HG03045 (cell line): ENCODE measurements around the gene TSPAN2.

ENCODE experiments used
- ATAC-seq: cut with Tn5 transposase; IDR thresholded peaks from one replicate; pipeline ENCODE4 v1.9.1; 2021; ENCODE audit warnings: mild to moderate bottlenecking, moderate library complexity; ENCODE audit not compliant: unreplicated experiment

TSPAN2 gene

DNA sequence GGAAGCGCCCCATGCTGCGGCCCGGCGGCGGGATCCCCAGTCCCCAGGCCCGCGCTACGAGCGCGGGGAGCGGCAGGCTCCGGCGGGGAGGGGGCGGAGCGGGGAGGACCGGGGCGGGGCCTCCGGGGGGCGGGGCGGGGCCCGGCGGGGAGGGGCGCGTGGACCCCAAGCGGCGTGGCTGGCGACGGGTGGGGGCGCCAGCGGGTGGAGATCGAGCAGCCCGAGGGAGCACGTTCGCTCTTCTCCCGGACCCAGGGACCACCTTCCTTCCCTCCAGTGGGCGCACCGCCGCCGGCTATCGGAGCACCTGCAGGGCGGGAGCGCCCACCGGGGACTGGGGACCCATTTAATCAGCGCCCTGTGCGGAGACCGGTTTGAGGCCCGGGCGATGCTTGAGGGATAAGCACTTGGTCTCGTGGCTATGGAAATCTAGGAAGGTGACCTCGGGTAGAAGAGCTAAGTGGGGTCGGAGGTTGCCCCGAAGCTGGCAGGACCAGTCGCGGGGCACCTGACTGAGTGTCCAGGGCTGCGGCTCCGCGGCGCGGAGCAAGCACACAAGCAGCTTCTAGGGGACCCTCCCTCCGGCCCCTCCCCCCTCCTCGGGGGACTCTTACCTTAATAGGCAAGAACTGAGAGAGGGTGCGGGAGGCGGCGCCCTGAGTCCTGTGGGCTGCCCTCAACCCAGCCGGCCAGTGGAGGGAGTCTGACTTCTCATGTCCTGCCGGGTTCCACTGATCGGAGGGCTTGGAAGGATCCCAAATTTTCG, at the start of gene TSPAN2:
TSS of gene TSPAN2 (minus strand) at position 84 of the 766 bp plus-strand sequence. CDS start at position 13, 71 bp downstream.
- ATAC-seq, result no peak

DNA sequence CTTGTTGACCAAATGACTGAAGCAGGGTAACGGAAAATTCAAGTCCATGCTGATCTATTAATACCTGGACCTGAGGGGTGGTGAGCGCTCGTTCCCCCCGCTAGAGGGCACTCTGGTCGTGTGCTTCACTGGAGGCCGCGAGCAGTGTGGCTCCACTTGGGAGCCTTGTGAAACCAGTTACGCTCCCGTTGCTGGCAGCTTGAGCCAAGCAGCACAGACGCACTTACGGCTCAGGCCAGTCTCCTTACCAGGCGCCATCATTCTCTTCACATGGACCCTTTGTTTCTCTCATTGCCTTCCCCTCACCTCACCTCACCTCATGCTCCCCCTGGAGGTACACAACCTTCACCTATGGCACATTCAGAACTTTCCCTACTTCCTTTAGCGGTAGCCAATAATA, 49.7 kb upstream of the TSPAN2 start:
- peak; percentile 91 for ATAC-seq

DNA sequence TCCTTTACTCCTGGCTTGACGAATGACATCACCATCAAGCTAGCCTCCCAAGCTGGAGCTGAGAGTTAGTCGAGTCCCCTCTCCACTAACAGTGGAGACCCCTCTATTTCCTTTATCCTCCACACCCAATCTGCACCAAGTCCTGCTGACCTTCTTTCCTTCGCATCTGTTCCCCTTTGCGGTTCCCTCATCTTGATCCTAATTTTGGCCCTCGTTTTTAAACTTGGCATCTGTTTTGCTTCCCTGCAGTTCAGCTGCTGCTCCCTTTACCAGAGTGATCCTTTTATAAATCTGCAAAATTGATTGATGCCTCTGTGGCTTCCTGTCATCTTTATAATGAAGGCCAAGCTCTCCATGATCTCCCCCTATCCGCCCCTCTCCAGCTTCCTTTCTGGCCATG, 49.0 kb upstream of the TSPAN2 start:
- ATAC-seq, result no peak

DNA sequence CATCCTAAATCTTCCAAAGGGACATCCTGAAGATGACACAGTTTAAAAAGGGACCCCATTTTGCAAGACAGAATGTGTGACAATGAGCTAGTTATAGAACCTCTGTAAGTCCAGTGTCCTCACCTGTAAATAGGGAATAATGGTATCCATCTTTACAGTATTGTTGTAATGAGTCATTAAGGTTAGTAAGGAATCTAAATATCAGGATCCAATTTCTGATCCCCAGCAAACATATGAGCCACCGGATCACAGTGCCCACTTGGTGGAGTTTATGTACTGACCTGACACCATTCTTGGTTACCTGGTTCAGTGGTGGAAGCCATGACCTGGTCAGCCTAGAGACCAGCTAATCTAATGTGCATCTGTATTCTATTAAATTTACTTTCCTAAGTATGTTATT, 47.9 kb upstream of the TSPAN2 start:
- ATAC-seq, result no peak

DNA sequence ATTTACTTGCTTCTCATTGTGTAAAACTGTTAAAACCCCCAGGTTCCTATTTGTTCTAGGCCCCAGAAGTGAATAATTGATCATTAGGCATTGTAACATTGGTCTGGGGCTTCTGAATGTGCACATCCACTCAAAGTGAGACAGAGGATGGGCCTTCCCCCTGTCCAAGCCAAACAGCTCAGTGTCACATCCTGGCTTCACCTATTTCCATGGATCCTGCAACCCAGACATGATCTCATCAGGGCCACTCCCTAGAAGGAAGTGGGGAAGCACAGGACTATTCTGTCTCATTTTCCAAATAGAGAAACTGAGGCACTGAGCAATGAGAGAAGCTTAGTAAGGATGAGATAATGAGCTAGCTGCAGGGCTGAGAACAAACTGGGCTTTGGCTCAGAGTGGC, 47.4 kb upstream of the TSPAN2 start:
- ATAC-seq, result no peak

DNA sequence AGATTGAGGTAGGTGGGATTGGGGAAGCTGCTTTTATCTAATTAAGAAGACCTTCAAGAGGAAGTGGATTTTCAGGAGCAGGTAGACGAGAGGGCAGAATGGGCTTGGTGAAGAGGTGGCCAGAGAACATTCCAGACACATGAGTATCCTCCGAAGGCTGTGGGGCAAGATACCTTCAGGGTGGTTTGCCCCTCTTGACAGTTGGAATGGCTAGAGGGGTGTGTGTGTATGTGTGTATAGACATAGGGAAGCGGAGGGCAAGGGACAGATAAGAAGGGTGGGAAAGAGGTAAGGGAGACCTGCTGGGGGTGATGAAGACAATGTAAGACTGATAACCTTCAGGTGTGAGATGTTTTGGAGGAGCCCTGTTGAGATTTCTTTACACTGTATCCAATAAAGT, 46.8 kb upstream of the TSPAN2 start:
- no peak for ATAC-seq

DNA sequence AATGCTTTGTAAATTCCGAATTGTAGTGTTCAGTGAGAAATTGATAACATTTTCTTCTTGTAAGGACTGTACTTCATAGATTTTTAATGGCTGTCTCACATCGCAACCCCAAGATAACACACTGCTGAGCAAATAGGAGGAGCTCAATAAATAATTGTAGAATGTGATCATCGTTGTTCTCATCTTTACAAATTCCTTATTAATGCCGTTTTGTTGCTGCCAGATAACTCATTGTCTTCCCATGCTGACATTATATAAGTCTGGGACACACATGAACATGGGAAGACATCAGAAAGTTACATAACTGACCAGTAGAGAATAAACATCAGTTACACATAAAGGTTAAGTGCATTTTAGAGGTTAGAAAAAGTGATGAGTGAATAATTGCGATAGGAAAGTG, 46.4 kb upstream of the TSPAN2 start:
- no peak for ATAC-seq

DNA sequence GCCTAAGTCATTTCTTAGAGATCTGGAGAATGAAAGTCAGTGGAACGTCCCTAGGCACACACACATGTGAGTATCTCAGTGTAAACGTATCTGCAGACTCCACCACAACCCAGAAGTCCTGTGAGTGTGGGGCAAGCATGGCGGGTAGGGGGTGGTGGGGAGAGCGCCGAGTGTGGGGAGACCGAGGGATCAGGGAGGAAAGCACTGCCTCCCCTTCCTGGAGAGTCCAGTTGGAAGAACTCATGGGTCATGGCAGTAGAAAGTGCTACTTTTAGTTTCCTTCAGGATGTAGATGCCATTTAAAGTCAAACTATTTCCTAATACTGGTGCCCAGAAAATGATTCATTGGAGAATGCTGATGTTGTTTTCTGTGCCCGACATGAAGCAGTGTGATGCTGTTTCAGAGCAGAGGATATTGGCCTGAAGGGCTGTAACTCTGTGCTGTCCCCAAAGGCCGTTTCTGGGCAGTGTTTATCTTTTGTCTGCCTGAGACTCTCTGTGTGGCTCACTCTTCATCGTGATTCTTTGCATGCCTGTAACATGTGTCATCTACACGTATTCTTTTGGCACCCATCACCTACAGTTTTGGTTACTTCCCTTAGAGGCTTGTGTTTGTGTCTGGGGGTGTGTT, 45.7 kb upstream of the TSPAN2 start:
- no peak for ATAC-seq

DNA sequence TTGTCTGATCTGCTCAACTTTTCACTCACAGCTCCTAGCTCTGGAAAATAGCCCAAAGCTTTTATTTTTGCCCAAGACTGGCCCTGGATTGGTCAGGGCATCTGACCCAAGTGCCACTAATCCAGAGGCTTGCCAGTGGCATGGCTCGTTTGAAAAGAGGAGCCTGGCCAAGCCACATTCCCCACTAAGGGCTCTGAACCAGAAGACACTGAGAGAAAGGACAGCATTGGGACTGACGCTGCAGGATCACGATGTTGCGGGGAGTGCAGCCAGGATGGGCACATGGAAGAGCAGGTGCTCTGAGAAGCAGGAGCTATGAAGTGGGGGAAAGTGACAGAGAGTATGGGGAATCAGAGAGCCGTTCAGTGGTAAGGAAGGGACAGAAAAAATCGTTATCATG, 44.9 kb upstream of the TSPAN2 start:
- no peak for ATAC-seq

DNA sequence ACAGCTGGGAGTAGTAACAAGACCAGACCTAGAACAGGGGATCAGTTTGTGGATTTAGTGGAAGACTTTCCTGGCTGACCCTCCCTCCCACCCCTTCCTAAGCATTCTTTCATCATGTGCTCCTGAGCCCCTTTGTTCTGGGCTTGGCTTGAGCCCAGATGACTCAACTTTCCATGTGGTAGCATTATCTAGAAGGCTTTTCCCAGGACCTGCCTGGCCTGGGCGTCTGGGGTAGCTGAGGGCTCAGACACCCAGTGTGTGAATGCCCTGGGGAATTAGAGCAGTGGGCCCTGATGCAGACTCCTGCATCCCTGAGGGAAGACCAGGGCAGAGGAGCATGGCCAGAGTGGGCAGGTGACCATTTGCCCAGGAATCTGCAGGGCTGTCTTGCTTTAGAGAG, 44.1 kb upstream of the TSPAN2 start:
- ATAC-seq, result no peak

DNA sequence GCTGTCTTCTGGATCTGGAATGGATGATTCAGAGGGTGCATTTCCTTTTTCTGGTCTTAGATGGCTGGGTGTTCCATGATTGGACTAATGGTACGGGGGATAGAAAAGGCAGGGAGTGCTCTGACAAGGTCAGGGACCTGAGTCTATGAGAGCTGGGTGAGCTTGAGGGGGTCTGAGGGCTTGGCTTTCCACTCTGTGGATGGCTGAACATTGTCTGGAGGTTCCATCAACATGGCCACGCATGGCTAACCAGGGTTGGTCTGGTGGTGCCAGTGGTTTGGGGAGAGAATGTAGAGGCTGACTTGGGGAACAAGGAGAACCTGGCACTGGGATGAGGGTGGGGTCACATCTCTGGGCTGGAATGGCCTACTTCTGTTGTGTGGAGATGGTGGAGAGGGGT, 41.5 kb upstream of the TSPAN2 start:
- no peak for ATAC-seq

DNA sequence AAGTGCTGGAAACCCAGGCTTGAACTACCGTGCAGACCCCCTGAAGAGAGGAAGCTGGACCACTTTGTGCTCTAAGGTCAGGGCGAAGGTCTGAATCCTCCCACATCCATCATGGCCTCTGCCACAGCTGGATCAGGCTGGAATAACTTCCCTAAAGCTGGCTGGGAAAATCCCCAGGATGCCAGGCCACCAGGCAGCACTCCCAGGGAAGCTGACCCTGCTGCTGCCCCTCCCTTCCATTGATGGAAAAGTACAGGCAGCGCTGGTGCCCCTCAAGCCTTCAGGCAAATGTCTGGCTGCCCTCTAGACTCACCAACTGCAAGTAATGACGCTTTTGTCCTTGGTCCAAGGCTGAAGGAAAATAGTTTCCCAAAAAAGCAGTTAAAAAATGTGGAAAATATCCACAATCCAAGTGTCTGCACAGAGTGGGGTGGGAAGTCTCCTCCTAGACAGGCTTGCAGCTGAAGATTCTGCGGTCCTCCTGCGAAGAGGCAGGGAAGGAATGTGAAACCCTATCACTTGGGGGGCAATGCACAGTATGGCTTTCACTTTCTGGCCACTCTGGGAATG, 39.9 kb upstream of the TSPAN2 start:
- no peak for ATAC-seq

DNA sequence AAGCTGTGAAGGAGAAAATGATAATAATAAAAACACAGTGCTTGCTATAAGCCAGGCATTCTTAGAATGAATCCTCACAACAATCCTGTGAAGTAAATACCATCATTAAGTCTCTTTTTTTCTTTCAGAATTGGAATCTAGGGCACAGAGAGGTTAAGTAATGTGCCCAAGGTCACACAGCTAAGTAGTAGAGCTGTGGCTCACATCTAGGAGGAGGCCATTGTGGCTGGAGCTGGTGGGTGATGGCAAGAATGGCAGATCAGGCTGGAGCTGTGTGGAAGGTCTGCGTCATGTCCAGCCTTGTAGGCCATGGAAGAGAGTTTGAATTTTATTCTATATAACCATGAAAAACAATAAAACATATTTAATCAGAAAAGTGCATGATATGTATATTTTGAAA, 38.2 kb upstream of the TSPAN2 start:
- ATAC-seq, result no peak

DNA sequence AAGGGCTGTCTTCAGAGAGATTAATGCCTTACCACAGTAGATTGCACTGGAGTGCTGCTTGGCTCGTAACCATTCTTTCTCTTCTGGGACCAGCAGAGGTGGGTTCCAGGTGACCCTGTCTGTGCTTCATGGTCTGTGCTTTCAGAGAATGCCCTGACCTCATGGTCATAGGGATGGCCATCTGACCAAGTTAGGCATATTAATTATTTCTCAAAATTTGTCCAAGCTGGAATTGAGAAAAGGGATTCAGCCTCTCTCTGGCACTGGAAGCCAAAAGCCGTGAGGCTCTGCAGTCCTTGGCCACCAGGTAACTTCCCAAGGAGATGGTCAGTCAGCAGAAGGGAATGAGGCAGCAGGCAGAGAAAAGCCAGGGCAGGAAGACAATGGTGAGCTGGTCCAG, 37.2 kb upstream of the TSPAN2 start:
- no peak for ATAC-seq

DNA sequence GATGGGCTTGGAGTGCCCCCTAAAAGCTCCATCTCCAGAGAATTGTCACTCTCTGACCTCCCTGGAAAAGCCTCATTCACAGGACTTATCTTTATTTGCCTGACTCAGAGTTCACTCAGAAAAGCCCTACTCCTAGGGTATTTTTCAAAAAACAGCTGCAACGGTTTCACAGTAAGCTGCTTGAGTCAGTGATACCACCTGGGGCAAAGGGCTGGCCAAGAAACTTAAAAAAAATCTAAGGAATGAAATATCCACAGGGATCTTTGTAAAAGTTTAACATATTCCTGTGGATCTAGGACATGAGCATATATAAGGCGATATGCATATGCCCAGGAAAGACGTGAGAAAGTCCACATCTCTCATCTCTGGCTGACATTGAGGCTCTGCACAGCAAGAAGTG, 33.8 kb upstream of the TSPAN2 start:
- no peak for ATAC-seq

DNA sequence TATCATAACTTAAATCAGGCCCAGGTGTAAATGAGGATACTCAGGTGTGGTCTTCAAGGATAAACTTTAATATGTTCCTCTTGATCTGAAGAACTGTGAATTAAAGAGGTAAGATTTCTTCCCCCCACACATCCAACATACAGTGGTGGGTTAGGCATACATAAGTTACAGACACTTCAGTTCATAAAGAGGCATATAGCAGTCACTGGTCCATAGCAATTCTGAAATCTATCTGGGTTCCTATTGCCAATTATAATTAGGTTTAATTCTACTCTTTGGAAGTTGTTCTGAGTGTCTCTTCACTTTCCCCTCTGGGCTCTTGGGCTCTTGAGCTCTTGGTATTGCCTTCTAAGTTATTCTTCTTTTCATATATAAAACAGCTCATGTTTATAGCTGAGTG, 32.5 kb upstream of the TSPAN2 start:
- ATAC-seq, result no peak

DNA sequence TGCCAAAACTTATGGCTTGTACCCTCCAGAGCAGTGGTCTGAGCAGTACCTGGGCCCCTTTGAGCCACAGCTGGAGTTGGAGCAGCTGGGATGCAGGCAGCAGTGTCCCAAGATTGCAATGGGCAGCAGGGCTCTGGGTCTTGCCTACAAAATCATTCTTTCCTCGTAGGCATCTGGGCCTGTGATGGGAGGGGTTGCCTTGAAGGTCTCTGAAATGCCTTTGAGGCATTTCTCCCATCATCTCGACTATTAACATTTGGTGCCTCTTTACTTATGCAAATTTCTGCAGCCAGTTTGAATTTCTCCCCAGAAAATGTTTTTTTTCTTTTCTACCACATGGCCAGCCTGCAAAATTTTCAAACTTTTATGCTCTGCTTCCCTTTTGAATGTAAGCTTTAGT, 31.0 kb upstream of the TSPAN2 start:
- ATAC-seq, result no peak

DNA sequence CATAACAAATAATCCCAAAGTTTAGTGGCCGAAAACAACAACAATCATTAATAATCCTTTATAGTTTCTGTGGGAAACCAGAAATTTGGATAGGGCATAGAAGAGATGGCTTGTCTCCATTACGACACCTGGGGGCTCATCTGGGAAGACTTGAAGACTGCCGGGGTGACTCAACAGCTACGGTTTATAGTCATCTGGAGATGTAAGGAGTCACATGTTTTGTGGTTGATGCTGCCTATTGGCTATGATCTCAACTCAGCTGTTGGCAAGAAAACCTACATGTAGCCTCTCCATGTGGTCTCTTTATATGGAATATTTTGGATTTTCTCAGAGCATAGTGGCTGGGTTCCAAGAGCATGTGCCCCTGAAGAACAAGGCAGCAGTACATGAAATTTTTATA, 29.3 kb upstream of the TSPAN2 start:
- no peak for ATAC-seq

DNA sequence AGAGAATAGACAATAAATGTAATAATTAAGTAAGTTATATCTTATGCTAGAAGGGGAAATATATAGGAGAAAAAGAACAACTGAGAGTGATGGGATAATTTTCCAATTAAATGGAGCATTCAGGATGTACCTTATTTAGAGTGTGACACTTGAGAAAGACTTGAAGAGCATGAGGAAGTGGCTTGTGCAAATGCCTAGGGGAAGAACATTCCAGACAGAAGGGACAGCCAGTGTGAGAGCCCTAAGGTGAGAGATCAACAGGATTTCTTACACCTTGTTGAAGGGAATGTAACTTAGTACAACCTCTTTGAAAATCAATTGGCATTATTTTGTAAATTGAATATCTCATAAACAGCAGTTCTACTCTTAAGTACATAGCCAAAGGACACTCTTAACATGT, 28.8 kb upstream of the TSPAN2 start:
- no peak for ATAC-seq

DNA sequence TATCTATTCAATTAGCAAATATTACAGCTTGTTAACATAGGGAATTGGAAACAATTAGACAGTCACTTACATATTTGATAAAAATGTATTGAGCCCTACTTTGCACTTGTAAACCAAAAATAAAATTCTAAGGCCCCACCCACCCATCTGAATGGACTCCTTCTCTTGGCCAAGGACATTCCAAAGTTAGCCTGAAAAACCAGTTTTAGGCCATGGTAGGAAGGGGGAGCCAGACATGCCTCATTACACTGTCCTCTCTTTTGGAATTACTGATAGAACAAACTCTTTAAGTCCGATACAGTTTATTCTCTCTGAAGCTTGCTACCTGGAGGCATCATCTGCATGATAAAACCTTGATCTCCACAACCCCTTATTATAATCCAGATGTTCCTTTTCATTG, 28.0 kb upstream of the TSPAN2 start:
- ATAC-seq, result no peak

DNA sequence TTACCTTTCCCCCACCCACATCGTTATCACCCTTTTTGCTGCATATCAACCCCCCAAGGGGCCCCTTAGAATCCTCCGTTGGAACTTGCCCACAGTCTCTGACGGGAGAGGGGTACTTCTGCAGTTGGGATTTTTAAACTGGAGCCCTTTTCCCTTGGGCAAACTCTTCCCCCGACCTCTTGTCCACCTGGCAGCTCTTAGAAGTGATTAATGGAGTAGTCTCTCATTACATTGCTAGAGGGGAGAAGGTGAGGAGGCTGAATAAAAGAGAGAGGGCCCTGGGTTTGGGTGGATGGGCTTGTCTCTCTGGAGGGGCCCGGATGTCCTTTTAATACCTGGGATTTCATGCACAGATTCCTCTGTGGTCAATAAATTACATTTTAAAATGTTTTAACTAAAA, 27.2 kb upstream of the TSPAN2 start:
- ATAC-seq, result no peak

DNA sequence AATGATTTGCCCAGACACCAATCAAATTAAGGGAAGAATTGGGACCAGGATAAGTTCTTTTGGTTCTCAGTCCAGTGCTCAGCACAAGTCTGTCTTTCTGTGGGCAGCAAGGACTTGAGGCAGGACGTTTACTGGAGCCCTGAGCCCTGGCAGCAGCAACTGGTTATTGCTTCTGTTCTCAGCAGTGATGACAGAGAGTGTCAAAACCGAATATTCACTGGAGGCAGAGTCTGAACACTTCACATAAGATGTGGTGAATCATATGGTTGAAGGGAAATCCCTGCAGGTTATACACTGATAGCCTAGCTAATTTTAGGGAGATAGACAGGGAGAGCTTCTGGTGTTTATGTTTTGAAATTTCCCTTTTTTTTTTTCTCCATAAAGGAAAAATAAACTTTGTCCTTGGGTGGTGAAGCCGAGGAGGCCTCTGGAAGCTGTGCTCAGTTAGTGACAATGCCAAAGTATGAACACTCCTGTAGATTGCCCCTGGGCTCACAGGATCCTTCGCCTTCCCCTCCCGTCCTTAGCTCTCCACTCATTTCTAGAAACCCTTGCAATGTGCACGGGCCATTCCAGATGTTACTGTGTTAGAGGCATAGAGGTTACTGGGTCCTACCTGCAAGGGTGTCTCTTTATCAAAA, 26.3 kb upstream of the TSPAN2 start:
- no peak for ATAC-seq
